Measurements from ENCODE around the gene RNF222. TPM values are rescaled to one million over a fixed set of nuclear protein-coding genes. Genes with fewer than 3 reads are reported as not detected.
A peak's percentile ranks its signal among the peaks of the same experiment; 100 is the strongest.
"Not testable (repeated sequence)": the region's sequence is repeated elsewhere in the genome, so short reads cannot be mapped to it uniquely, and the experiment has no call there.

Gene RNF222
- polyA plus RNA-seq, 12 donors = 0.08 to 0.51 (median 0.13) TPM; not detected in 6

- no peak for DNase-seq
These were observed 15.7 kb upstream of the RNF222 start for GRCh38 chr17:8413328-8413727.

DNA sequence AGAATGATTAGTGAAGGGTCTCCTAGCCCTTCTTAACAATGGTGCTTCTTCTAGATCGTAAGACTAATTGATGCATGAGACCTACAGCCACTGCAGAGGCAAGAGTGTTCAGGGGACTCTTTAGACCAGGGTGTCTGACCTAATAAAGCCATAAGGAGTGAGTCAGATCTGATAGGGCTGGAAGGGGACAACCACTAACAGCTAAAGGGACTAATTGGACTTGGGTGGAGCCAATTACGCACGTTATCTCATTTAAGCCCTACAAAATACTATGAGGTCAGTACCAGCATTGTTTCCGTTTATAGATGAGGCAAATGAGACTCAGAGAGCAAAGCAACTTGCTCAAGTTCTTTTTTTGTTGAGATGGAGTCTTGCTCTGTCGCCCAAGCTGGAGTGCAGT lies 14.5 kb upstream of the RNF222 start:
- DNase-seq = no peak

DNA sequence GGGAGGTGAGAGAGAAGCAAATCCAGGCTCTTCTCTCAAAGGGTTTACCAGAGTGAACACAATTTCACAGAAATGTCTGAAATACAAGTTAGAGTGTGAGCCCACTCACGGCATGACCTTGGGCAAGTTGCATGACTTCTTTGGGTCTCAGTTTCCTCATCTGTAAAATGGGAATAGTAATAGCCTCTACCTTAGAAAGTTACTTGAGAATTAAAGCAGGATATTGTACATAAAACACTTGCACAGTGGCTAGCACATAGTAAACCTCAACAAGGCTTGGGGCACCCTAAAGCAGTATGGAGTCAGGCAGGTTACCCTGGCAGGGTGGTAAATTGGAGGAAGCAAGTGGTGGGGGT lies 13.2 kb upstream of the RNF222 start:
- no peak for DNase-seq

DNA sequence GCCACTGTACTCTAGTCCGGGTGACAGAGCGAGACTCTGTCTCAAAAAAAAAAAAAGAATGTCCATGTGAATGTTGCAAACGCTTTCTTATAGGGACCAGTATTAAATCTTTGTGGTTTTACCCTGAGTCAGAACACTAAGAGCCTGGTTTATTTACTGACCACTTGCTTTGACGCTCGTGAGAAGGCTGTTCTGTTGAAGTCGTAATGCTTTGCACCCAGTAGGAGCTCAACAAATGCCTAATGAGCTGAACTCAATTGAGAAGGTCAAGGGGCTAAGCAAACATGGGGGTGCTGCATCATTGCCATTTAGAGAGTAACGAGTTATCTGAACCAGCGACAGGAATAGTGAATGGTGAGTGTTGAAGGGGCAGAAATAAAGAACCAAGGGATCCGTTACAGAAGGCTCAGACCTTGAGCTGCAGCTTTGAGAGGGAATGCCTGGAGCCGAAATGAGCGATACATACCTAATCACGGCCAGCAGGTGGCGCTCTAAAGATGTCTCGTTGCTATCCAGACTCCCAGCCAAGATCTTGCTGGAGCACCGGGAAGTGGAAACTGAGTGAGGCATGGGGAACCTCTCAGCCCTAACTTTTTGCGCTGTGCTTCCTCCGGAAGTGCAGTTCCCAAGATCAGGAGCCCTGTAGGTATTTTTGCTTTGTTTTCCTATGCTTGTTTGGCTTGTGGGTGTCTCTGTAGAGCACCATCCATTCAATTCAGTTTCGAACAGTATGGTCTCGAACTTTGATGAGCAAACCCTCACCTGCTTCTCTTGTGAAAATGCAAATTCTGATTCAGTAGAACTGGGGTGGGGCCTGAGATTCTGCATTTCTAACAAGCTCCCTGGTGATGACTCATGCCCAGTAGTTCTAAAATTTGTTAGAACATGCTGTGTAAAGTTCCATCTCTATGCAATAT lies 12.6 kb upstream of the RNF222 start:
- DNase-seq = peak; percentile 94

GRCh38 chr17:8408371-8408770 lies 10.7 kb upstream of the RNF222 start:
- no peak for DNase-seq

DNA sequence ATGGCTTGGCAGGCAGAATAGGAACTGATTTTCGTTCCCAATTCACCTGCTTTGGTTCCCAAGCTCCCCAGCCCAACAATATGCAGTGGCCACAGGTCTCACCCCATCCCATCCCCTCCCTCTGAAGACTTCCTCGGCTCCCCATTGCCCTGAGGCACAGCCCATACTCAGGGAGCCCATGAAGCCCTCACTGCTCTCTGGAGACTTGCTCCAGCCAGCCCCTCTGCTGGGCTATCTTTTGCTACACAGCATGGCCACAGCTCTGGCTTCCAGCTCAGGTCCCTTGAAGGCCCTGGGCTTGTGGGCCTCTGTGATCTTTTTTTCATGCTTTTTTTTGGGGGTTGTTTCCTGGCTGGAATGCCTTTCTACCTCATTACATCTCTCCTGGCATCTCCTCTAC lies 8.5 kb upstream of the RNF222 start:
- no peak for DNase-seq

- DNase-seq = no peak
These were observed 7.9 kb upstream of the RNF222 start for GRCh38 chr17:8405499-8406016.

DNA sequence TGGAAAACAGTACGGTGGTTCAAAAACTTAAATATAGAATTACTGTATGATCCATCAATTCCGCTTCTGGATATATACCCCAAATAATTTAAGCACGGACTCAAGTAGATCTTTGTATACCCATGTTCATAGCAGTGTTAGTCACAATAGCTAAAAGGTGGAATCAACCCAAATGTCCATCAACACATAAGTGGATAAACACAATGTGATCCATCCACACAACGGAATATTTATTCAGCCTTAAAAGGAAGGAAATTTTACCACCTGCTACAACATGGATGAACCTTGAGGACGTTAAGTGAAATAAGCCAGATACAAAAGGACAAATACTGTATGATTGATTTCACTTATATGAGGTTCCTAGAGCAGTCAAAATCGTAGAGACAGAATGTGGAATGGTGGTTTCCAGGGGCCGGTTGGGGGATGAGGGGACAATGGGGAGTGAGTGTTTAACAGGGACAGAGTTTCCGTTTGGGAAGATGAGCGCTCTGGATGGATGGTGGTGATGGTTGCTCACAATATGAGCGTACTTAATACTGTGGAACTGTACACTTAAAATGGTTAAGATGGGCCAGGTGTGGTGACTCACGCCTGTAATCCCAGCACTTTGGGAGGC lies 5.4 kb upstream of the RNF222 start:
- no peak for DNase-seq

DNA sequence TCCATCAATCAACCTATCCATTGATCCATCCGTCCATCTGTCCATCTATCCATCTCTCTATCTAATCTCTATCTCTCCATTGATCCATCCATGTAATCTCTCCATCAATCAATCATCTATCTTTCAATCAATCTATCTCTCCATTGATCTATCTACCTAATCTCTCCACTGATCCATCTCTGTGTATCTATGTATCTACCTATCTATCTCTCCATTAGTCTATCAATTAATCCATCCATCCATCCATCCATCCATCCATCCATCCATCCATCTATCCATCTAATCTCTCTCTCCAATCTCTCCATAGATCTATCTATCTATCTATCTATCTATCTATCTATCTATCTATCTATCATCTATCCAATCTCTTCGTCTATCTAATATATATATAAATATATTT lies 3.5 kb upstream of the RNF222 start:
- DNase-seq = no peak

GRCh38 chr17:8398980-8399379 lies 1.4 kb upstream of the RNF222 start:
- DNase-seq = no peak

- DNase-seq = not testable (repeated sequence)
These were observed 3.1 kb downstream of the RNF222 start for GRCh38 chr17:8394497-8394896.

GRCh38 chr17:8393470-8394231 lies 4.0 kb downstream of the RNF222 start:
- no peak for DNase-seq

GRCh38 chr17:8392674-8393469 lies 4.8 kb downstream of the RNF222 start:
- DNase-seq = no peak

GRCh38 chr17:8392274-8392673 lies 5.4 kb downstream of the RNF222 start:
- DNase-seq = no peak

DNA sequence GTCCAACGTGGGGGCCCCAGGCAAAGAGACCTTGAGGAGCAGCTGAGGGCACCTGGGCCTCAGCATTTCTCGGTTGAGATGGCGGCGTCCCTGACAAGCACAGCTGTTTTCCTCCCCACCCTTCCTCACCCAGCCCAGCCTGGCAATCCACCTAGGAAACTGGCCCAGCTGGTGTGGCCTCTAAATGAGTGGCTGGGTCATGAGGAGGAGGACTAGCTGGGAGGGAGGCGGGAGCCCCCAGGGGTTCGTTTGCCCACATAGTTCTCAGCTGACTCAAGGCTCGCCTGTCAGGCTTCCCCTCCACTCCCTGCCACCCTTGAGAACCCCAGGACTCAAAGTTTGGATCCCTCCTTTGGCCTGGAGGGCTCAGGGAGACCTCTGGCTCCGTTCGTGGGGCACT lies 5.9 kb downstream of the RNF222 start:
- DNase-seq = no peak

DNA sequence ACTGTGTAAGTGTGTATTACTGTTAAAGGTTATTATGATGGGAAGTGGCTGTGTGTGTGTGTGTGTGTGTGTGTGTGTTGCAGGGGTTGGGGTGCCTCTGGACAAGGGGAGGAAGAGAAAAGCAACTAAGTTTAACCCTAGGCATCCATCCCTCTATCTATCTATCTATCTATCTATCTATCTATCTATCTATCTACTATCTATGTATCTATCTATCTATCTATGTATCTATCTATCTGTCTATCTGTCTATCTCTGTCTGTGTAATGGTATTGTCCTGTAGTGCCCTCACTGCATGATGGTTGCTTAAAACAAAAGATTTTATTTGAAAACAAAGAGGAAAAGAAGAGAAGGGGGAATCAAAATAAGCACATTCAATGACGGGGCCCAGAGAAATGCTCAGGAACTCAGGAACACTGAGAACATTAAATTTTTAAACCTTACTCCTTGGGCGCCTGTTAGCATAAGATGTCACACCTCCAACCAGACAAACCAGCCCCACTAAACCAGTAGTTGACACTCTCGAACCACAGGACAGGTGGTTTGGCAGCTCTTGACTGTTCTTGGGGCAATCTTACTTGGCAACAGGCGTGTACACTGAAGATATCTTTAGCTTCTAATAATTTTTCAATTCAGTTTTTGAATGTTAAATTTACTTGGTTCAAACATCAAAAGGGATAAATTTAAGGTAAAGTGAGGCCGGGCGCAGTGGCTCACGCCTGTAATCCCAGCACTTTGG lies 9.5 kb downstream of the RNF222 start:
- DNase-seq = no peak

- no peak for DNase-seq
These were observed 10.8 kb downstream of the RNF222 start for GRCh38 chr17:8386841-8387240.

GRCh38 chr17:8384801-8385378 lies 12.7 kb downstream of the RNF222 start:
- no peak for DNase-seq

DNA sequence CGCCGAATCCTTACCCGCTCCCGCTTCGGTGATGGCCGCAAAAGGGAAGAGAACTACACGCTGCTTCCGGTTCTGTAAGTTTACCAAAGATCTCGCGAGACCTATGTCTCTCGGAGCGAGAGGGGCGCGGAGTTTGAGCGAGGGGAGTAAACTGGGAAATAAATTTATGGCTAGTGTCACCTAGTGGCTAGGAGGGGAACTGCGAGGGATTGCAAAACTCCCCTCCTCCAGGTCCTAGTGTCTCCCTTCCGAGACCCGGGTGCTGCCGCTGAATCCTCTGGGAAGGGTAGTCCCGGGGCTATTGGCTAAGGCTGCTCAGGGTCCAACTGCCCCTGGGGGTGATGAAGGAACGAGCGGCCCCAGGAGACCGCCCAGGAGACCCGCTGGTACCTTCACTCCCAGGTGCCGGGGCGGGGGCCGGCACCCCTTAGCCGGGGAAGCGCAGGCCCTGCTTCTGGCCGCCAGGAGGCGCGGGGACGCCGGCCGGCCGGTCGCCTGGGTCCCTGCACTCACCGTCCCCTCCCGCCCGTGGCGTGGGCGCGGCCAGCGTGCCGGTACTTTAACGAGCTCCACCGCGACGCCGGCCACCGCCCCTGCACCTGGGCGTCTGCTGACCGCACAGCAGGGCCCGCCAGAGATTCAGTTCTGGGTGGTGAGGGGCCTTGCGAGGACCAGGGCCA lies 14.3 kb downstream of the RNF222 start, which contains the start of gene RPL26:
TSS of gene RPL26 (minus strand) at position 51 of the 680 bp plus-strand sequence. CDS start 883 bp downstream, outside the sequence.
- peak; percentile 97 for DNase-seq

GRCh38 chr17:8382880-8383142 lies 14.8 kb downstream of the RNF222 start:
- DNase-seq = no peak

All from muscle of arm (tissue), 12 donors.